ENCODE measurements around the gene EHMT2. TPM values are rescaled to one million over a fixed set of nuclear protein-coding genes. Genes with fewer than 3 reads are reported as not detected.

EHMT2 gene
- total and polyA plus RNA-seq, 2 of the 13 experiments (the other 11 are each of a cell fraction or from before 2014, with no cell fraction given), result 55.2 to 69.2 TPM

DNA sequence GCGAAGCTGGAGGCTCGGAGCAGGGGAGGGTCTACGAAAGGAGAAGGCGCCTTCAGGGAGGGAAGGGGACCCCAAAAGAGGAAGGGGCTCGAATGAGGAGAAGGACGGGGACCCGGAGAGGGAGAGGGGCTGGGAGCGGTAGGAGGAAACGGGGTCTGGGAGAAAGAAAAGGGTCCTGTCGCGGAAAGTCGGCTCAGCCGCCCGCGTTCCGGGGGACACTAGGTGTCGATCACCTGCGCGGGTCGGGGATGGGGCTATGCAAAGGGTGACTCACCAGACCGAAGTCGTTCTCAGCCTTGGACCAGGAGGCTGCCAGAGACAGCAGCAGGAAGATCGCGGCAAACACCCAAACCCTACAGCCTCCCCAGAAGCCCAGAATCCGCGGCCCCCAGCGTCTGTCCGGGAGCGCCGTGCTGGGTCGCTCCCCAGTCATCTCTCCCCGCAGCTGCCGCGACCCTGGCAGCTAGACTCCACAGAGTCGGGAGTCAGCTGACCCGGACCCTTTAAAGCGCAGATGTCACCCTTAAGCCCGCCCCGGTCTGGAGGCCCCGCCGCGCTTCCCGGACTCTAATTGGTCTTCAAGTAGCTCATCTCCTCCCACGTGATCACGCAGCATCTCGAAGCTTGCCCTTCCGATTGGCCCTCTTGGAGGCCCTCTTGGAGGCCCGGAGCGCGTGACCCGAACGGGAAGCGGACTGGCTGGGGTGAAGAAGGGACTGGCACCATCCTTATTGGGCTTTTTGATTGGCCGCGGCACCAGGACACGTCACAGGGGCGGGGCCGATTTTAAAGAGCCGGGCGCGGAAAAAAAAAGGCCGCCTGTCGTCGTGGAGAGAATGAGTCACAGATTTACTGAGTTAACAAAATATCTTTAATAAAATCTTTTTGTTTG is 34.9 kb downstream of the EHMT2 start, which contains the start of gene NEU1 (continued):
- TF ChIP-seq ZZZ3 (CRISPR knock-in tag; IDR thresholded peaks at IDR 0.05; ENCODE audit: borderline replicate concordance), result 0 out of 2 replicates have a peak, but pooled peaks have one; percentile 53
- TF ChIP-seq TCF12 (IDR thresholded peaks at IDR 0.05), result no peak
- peak; percentile 4; the same call in 1 of the 2 replicates for TF ChIP-seq TCF12 (CRISPR knock-in tag; IDR thresholded peaks at IDR 0.05)
- peak; percentile 97 for TF ChIP-seq ZNF430 (CRISPR knock-in tag; IDR thresholded peaks at IDR 0.05)
- TF ChIP-seq, protein P1, sequence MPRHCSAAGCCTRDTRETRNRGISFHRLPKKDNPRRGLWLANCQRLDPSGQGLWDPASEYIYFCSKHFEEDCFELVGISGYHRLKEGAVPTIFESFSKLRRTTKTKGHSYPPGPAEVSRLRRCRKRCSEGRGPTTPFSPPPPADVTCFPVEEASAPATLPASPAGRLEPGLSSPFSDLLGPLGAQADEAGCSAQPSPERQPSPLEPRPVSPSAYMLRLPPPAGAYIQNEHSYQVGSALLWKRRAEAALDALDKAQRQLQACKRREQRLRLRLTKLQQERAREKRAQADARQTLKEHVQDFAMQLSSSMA (CRISPR knock-in tag; IDR thresholded peaks at IDR 0.05), result no peak
- TF ChIP-seq SPEN (CRISPR knock-in tag; IDR thresholded peaks at IDR 0.05; ENCODE audit: low read depth), result peak; percentile 87
- TF ChIP-seq DNMT3B (CRISPR knock-in tag; conservative IDR thresholded peaks at IDR 0.05), result peak; percentile 70; the same call in 1 of the 2 replicates
- no peak for TF ChIP-seq ZNF101 (CRISPR knock-in tag; IDR thresholded peaks at IDR 0.05; ENCODE audit: borderline replicate concordance, low read depth)
- TF ChIP-seq, protein P2, sequence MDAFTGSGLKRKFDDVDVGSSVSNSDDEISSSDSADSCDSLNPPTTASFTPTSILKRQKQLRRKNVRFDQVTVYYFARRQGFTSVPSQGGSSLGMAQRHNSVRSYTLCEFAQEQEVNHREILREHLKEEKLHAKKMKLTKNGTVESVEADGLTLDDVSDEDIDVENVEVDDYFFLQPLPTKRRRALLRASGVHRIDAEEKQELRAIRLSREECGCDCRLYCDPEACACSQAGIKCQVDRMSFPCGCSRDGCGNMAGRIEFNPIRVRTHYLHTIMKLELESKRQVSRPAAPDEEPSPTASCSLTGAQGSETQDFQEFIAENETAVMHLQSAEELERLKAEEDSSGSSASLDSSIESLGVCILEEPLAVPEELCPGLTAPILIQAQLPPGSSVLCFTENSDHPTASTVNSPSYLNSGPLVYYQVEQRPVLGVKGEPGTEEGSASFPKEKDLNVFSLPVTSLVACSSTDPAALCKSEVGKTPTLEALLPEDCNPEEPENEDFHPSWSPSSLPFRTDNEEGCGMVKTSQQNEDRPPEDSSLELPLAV (CRISPR knock-in tag; conservative IDR thresholded peaks at IDR 0.05; ENCODE audit: low read depth), result peak; percentile 41; the same call in 1 of the 2 replicates
- TF ChIP-seq SALL2 (CRISPR knock-in tag; IDR thresholded peaks at IDR 0.05), result peak; percentile 94
- peak; percentile 37; the same call in 1 of the 2 replicates for TF ChIP-seq ZNF333 (CRISPR knock-in tag; IDR thresholded peaks at IDR 0.05; ENCODE audit: borderline replicate concordance)
- peak; percentile 98 for TF ChIP-seq KLF6 (CRISPR knock-in tag; IDR thresholded peaks at IDR 0.05)
- TF ChIP-seq, protein P3, sequence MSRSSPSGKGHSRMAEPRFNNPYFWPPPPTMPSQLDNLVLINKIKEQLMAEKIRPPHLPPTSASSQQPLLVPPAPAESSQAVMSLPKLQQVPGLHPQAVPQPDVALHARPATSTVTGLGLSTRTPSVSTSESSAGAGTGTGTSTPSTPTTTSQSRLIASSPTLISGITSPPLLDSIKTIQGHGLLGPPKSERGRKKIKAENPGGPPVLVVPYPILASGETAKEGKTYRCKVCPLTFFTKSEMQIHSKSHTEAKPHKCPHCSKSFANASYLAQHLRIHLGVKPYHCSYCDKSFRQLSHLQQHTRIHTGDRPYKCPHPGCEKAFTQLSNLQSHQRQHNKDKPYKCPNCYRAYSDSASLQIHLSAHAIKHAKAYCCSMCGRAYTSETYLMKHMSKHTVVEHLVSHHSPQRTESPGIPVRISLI (CRISPR knock-in tag; IDR thresholded peaks at IDR 0.05; ENCODE audit: borderline replicate concordance), result no peak; the same call in 1 of the 2 replicates
- peak; percentile 73; the same call in 1 of the 2 replicates for TF ChIP-seq ZNF292 (CRISPR knock-in tag; IDR thresholded peaks at IDR 0.05; ENCODE audit: borderline replicate concordance, low read depth)
- no peak for TF ChIP-seq ZNF720 (CRISPR knock-in tag; IDR thresholded peaks at IDR 0.05)
- TF ChIP-seq ZNF629 (CRISPR knock-in tag; conservative IDR thresholded peaks at IDR 0.05), result peak; percentile 39; the same call in 1 of the 2 replicates
- TF ChIP-seq, protein P4, sequence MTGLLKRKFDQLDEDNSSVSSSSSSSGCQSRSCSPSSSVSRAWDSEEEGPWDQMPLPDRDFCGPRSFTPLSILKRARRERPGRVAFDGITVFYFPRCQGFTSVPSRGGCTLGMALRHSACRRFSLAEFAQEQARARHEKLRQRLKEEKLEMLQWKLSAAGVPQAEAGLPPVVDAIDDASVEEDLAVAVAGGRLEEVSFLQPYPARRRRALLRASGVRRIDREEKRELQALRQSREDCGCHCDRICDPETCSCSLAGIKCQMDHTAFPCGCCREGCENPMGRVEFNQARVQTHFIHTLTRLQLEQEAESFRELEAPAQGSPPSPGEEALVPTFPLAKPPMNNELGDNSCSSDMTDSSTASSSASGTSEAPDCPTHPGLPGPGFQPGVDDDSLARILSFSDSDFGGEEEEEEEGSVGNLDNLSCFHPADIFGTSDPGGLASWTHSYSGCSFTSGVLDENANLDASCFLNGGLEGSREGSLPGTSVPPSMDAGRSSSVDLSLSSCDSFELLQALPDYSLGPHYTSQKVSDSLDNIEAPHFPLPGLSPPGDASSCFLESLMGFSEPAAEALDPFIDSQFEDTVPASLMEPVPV (CRISPR knock-in tag; IDR thresholded peaks at IDR 0.05), result no peak; the same call in 1 of the 2 replicates
- no peak for TF ChIP-seq ZFP62 (CRISPR knock-in tag; IDR thresholded peaks at IDR 0.05)
- TF ChIP-seq GPN1 (CRISPR knock-in tag; IDR thresholded peaks at IDR 0.05; ENCODE audit: borderline replicate concordance), result peak; percentile 39; the same call in 1 of the 2 replicates

Measured in HepG2 (cell line).